SU-DHL-6 (cell line): ENCODE data around the gene TULP4.

ENCODE experiments used
- EZH2phosphoT487 ChIP-seq: fragments of 200-600 bp; sonication (generic), shearing (Covaris generic); conservative IDR thresholded peaks from 2 replicates; pipeline ENCODE4 v1.6.1; 2018; ENCODE audit warnings: mild to moderate bottlenecking, antibody characterized with exemption, low read length, moderate library complexity, mixed read lengths
- TF ChIP-seq, protein P1 (sequence below): fragments of 200-600 bp; sonication (generic); IDR thresholded peaks from one replicate; pipeline ENCODE4 v1.5.1; 2017; ENCODE audit warnings: antibody characterized with exemption, mild to moderate bottlenecking, low read length, moderate library complexity; ENCODE audit not compliant: insufficient read depth, poor library complexity, severe bottlenecking

- TF ChIP-seq, protein P1, sequence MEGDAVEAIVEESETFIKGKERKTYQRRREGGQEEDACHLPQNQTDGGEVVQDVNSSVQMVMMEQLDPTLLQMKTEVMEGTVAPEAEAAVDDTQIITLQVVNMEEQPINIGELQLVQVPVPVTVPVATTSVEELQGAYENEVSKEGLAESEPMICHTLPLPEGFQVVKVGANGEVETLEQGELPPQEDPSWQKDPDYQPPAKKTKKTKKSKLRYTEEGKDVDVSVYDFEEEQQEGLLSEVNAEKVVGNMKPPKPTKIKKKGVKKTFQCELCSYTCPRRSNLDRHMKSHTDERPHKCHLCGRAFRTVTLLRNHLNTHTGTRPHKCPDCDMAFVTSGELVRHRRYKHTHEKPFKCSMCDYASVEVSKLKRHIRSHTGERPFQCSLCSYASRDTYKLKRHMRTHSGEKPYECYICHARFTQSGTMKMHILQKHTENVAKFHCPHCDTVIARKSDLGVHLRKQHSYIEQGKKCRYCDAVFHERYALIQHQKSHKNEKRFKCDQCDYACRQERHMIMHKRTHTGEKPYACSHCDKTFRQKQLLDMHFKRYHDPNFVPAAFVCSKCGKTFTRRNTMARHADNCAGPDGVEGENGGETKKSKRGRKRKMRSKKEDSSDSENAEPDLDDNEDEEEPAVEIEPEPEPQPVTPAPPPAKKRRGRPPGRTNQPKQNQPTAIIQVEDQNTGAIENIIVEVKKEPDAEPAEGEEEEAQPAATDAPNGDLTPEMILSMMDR = no peak
- TF ChIP-seq EZH2phosphoT487 = no peak
Observed at GRCh38 chr6:158383542-158383941, 71.3 kb downstream of the TULP4 start.
